ENCODE measurements around the gene HARS1.
"Not testable (repeated sequence)": the region's sequence is repeated elsewhere in the genome, so short reads cannot be mapped to it uniquely, and the experiment has no call there.

HARS1 gene

DNA sequence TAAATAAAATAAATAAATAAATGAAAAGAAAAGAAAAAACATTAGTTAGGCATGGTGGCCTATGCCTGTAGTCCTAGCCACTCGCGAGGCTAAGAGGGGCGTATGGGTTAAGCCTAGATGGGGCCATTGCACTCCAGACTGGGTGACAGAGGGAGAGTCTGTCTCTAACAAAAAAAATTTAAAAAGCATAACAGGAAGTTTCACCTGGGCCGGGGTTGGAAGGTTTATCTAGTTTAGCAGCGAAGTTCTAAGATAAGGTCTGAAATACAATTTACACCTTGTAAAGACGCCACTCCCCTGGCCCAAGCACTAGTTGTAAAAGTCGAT lies 27.1 kb upstream of the HARS1 start:
- TF ChIP-seq, protein P1, sequence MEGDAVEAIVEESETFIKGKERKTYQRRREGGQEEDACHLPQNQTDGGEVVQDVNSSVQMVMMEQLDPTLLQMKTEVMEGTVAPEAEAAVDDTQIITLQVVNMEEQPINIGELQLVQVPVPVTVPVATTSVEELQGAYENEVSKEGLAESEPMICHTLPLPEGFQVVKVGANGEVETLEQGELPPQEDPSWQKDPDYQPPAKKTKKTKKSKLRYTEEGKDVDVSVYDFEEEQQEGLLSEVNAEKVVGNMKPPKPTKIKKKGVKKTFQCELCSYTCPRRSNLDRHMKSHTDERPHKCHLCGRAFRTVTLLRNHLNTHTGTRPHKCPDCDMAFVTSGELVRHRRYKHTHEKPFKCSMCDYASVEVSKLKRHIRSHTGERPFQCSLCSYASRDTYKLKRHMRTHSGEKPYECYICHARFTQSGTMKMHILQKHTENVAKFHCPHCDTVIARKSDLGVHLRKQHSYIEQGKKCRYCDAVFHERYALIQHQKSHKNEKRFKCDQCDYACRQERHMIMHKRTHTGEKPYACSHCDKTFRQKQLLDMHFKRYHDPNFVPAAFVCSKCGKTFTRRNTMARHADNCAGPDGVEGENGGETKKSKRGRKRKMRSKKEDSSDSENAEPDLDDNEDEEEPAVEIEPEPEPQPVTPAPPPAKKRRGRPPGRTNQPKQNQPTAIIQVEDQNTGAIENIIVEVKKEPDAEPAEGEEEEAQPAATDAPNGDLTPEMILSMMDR (IDR thresholded peaks at IDR 0.05; ENCODE audit: low read depth, low read length), result no peak
- no peak for DNase-seq (ENCODE audit: low read depth, low spot score)

DNA sequence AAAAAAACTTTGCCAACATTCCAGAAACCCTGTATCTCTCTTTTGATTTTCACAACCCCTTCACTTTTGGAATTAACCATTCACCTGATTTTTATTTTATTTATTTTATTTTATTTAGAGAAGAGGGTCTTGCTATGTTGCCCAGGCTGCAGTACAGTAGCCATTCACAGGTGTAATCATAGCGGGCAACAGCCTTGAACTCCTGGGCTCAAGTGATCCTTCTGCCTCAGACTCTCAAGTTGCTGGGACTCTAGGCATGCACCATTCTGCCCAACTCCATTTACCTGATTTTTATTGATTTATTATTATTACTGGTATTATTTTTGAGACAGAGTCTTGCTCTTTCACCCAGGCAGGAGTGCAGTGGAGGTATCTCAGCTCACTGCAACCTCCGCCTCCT lies 25.1 kb upstream of the HARS1 start:
- in situ Hi-C loops (cut with HindIII; ENCODE audit: low sequenced_read_pairs); DNase-seq (ENCODE audit: low read depth, low spot score): not testable (repeated sequence)

More for the DNA sequence above, 27.1 kb upstream of the HARS1 start:
- peak overlapping the region; percentile 8 for H3K4me3 ChIP-seq (ENCODE audit: low read depth, low read length)
- in situ Hi-C loops (cut with HindIII; ENCODE audit: low sequenced_read_pairs), result no loop called here

DNA sequence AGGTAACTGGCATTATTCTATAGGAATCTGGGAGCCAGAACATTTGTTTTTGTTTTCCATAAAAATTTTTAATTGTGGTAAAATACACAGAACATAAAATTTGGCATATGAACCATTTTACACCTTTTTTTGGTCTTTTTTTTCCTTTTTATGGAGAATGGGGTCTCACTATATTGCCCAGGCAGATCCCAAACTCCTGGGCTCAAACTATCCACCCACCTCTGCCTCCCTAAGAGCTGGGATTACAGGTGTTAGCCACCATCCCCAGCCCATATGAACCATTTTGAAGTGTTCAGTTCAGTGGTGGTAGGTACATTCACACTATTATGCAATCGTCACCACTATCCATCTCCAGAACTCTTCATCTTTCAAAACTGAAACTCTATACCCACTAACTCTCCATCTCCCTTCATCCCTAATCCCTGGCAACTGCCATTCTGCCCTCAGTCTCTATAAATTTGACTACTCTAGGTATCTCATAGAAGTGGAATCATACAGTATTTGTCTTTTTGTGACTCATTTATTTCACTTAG lies 22.5 kb upstream of the HARS1 start:
- in situ Hi-C loops (cut with HindIII; ENCODE audit: low sequenced_read_pairs), result no loop called here
- H3K4me3 ChIP-seq (ENCODE audit: low read depth, low read length), result no peak overlapping the region
- TF ChIP-seq, protein P1 (IDR thresholded peaks at IDR 0.05; ENCODE audit: low read depth, low read length), result no peak
- DNase-seq (ENCODE audit: low read depth, low spot score), result no peak

More for the DNA sequence above, 25.1 kb upstream of the HARS1 start:
- H3K4me3 ChIP-seq (ENCODE audit: low read depth, low read length), result not testable (repeated sequence)

DNA sequence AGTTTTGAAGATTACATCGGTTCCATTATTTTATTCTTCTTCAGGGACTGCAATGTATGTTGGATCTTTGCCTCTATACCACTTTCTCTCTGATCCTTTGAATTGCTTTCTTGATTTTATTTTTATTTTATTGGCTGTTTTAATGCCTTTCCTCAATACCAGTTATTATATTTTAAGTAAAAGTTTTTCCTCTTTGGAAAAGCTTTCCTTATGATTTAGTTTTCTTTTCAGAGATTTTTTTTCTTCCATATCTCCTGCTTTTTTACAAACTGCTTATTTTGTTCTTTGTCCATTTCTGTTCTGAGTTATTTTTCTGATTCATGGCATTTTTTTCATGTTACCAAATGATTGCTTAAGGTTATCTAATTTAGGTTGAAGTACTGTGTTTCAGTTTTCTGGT lies 20.6 kb upstream of the HARS1 start:
- DNase-seq (ENCODE audit: low read depth, low spot score), result no peak
- in situ Hi-C loops (cut with HindIII; ENCODE audit: low sequenced_read_pairs), result no loop called here
- no peak overlapping the region for H3K4me3 ChIP-seq (ENCODE audit: low read depth, low read length)
- TF ChIP-seq, protein P1 (IDR thresholded peaks at IDR 0.05; ENCODE audit: low read depth, low read length), result no peak

DNA sequence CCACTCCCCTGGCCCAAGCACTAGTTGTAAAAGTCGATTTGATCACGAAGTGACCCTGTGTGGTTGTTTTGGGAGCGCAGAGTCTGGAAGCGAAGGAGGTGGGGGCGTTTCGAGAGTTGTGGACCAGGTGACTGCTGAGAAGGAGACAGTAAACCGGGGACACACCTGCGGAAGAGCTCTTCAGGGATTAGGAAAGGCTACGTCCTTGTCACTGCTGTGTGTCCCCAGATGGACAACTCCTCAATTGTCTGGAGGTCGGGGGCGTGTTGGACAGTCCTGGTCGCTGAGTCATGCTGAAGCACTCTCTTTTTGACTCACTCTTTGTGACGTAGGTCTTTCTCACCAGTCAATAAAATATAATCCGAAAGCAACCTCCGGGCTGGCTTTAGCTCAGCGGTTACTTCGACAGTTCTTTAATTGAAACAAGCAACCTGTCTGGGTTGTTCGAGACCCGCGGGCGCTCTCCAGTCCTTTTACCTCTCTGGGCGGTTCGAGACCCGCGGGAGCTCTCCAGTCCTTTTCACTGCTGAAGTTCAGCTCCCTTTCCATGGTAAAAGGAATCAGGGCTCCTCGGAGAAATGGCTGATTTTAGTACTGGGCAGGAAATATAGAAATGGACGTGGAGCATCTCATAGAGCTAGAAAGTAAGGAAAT lies 19.9 kb upstream of the HARS1 start:
- H3K4me3 ChIP-seq (ENCODE audit: low read depth, low read length), result peak overlapping the region; percentile 51
- TF ChIP-seq, protein P1 (IDR thresholded peaks at IDR 0.05; ENCODE audit: low read depth, low read length), result no peak
- peak; percentile 99 for DNase-seq (ENCODE audit: low read depth, low spot score)
- in situ Hi-C loops (cut with HindIII; ENCODE audit: low sequenced_read_pairs), result no loop called here

DNA sequence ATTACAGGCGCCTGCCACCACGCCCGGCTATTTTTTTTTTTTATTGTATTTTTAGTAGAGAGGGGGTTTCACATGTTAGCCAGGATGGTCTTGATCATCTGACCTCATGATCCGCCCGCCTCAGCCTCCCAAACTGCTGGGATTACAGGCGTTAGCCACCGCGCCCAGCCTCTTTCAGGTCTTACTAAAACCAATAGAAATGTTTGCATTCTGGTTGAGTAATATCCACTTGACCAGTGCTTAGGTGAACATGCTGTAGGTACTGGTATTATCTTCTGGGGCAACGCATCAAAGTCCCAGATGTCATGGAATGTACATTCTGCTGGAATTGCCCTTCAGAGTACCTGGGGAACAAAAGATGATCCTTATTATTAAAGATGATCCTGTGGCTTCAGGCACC lies 17.6 kb upstream of the HARS1 start:
- in situ Hi-C loops (cut with HindIII; ENCODE audit: low sequenced_read_pairs); H3K4me3 ChIP-seq (ENCODE audit: low read depth, low read length); DNase-seq (ENCODE audit: low read depth, low spot score): not testable (repeated sequence)

DNA sequence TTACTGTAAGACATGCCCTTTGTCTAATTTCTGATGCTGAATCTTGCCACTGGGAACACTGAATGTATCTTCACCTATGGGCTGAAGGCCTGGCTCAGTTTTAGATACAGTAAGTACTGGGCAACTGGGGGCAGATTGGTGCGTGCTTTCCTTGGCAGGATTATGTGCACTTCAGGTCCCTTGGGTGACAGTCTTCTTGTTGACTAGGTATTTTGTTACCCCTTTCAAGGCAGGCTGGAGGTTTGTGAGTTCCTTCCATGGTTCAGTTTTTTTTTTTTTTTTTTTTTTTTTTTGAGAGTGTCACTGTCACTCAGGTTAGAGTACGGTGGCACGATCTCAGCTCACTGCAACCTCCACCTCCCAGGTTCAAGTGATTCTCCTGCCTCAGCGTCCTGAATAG lies 16.6 kb upstream of the HARS1 start:
- in situ Hi-C loops (cut with HindIII; ENCODE audit: low sequenced_read_pairs), result no loop called here
- no peak overlapping the region for H3K4me3 ChIP-seq (ENCODE audit: low read depth, low read length)
- DNase-seq (ENCODE audit: low read depth, low spot score), result no peak
- TF ChIP-seq, protein P1 (IDR thresholded peaks at IDR 0.05; ENCODE audit: low read depth, low read length), result no peak
